GM12891 (cell line): ENCODE measurements around the gene SYNPO2.

Source experiments
- POLR2AphosphoS5 ChIP-seq: IDR thresholded peaks from 2 replicates; pipeline ENCODE4 v1.6.1; 2011; ENCODE audit warnings: low read depth, low read length, control low read depth
- SPI1 ChIP-seq: IDR thresholded peaks from 2 replicates; pipeline ENCODE4 v1.6.1; 2011; ENCODE audit warnings: low read depth, low read length, control low read depth

- no peak for TF ChIP-seq POLR2AphosphoS5
- no peak for TF ChIP-seq SPI1
Measured at GRCh38 chr4:119110121-119110520, 221.5 kb downstream of the SYNPO2 start.
